NCI-H146 treated with DMSO at 0.1 percent for 48 hours (cell line): ENCODE results near the gene SLC44A4.
A peak's percentile ranks its signal among the peaks of the same experiment; 100 is the strongest.
"Not testable (repeated sequence)": the region's sequence is repeated elsewhere in the genome, so short reads cannot be mapped to it uniquely, and the experiment has no call there.

Experiments used
- DNase-seq: peaks from one replicate; lab custom pipeline; 2025; ENCODE audit not compliant: unreplicated experiment; lab: John Stamatoyannopoulos, UW

The SLC44A4 gene

DNA sequence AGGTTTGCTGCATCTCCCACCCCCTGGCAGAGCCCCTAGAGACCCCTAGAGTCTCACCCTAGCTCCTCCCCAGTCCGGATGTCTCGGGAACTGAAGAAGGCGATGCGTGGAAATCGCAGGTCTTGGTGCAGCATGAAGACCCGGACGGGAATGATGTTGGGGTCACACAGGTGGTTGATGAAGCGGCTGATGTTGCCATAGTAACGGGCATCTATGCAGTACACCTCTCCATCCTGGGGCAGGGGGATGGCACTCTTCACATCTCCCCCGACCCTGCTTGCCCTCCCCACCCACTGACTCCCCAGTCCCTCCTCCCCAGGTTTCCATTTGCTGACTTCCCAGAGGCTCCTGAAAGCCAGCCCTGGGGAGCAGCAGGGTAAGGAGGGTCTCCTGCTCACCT is 1.8 kb upstream of the SLC44A4 start:
- DNase-seq: no peak

DNA sequence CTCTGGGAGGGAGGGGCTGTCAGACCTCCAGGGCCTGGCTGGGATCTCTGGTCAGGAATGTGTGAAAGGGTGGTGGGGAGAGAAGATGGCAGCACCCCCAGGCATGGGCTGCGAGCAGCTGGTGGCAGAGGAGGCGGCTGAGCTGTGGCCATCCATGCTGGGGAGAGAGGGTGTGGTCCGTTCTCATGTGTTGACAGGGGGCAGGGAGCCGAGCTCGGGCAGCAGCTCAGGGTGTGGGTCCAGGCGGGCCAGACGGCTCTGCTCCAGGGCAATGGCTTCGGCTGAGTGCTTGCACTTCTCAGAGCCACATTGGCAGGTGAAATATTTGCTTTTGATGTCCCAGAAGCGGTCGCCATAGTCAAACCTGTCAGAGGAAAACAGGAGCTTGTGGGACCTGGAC is 1.1 kb upstream of the SLC44A4 start:
- DNase-seq: no peak

DNA sequence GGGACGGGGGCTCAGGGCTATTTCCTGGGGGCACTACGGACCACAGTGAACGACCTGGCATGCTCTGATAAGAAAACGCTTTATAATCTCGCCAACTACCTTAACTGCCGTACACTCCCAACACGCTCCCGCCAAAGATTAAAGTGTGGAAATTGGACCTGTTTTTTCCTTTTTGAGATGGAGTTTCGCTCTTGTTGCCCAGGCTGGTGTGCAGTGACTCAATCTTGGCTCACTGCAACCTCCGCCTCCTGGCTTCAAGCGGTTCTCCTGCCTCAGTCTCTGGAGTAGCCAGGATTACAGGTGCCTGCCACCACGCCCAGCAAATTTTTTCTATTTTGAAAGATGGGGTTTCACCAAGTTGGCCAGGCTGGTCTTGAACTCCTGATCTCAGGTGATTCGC is 346 bp upstream of the SLC44A4 start:
- no peak for DNase-seq

DNA sequence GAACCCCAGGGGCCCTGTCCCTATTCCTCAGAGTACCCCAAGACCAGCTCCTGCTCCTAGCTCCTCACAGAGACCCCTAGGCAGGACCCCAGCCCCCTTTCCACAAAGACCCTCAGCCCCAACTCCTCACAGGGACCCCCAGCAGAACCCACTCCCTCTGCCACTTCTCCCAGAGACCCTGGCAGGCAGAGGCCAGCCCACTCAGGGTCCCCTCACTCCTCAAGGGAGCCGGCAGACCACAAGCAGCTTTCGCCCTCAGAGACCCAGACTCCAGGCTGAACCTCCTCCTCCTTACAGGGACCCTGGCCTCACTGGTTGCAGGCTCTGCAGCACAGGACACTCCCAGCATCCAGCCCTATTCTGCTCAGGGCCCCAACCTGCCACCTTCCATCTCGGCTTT is 575 bp downstream of the SLC44A4 start:
- no peak for DNase-seq

DNA sequence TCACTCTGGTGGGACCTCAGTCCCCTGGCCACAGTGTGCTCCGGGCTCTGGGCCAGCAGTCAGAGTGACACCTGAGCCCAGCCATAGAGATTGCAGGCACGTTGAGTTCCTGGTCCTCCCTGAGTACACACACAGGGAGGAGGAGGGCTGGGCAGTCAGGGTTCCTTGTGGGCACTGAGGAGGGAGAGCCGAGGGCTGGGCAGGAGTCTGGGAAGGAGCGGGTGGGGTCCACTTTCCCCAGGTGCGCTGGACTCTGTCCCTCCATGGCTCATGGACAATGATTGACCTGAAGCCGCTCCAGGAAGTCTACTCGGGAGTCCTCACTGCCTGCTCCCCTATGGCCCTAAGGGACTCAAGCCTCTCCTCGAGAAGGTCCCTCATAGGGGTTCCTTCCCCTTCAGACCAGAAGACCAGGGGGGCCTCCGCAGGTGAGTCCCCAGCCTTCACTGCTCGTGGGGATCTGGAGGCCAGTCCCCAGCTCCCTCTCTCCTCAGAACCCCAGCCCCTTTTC is 1.1 kb downstream of the SLC44A4 start:
- no peak for DNase-seq

DNA sequence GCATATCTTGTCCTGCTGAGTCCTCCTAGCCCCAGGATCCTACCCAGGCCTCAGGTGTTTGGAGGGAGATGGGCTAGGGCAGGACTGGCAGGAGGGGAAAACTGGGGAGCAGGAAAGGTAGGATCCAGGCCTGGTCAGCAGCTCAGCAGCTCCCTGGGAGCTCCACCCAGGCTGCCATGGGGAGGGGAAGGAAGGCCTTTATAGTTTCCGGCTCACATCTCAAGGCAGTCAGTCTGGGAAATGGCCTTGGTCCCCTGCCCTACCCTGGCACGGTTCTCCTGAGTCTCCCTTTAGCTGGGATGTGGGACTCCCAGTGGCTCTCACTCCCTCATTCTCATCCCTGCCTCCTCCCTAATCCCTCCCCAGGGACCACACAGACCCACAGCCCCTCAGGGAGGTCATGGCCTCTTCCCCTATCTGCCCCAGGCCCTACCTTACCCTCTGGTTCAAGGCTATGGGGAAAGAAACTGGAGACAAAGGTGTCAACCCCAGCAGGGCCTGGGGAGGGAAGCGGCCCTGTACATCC is 1.6 kb downstream of the SLC44A4 start:
- DNase-seq: no peak

DNA sequence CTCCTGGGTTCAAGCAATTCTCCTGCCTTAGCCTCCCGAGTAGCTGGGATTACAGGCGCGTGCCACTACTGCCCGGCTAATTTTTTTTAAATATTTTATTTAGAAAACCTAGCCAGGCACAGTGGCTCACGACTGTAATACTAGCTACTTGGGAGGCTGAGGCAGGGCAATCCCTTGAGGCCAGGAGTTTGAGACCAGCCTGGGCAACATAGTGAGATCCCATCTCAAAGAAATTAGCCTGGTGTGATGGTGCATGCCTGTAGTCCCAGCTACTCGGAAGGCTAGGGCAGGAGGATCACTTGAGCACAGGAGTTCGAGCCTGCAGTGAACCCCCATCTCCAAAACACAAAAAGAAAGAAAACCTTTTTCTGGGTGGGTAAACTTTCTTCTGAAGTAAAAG is 2.4 kb downstream of the SLC44A4 start:
- no peak for DNase-seq

DNA sequence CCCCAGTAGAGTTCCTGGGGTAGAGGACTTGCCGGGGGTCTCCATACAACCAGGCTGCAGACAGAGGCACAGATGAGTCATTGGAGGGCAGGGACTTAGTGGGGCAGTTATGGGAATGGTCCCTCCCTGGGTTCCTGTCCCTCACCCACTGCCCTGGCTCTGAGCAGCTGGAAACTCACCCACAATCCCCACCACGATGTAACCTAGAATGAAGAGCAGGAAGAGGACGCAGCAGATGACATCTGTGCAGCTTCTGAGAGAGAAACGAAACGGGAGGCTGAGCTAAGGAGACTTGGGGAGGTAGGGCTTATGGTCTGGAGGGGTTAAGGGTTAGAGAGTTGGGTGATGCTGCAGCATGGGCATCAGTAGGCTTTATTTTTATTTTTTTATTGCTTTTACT is 2.9 kb downstream of the SLC44A4 start:
- DNase-seq: no peak

DNA sequence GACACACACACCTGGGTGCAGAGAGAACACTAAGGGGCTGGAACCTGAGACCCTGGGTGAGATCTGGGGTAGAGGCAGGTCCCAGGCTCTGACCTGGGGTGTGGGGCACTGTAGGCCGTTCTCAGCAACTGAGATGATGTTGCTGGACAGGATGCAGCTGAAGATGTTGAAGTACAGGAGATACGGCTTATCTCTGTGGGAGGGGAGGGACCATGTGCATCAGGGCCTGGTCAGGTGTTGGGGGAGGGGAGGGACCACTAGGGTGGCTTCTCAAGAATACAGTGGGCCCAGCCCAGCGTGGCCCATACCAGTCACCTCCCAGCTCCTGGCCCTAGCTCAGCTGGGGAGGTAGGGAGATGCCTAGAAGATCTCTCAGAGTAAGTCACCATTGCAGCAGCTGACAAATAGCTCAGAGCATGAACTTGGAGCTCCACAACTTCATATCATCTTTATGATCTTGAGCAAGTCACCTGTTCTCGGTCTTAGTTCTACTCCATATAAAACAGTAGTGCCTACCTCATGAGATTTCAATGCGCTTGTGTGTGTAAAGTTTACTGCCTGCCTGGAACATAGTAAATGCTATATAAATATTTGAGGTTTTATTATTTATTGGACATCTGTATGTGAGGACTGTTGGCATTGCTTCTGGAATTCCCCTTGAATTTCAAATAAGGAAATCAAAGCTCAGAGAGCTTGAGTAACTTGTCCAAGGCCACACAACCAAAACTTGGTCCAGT is 3.8 kb downstream of the SLC44A4 start:
- no peak for DNase-seq

DNA sequence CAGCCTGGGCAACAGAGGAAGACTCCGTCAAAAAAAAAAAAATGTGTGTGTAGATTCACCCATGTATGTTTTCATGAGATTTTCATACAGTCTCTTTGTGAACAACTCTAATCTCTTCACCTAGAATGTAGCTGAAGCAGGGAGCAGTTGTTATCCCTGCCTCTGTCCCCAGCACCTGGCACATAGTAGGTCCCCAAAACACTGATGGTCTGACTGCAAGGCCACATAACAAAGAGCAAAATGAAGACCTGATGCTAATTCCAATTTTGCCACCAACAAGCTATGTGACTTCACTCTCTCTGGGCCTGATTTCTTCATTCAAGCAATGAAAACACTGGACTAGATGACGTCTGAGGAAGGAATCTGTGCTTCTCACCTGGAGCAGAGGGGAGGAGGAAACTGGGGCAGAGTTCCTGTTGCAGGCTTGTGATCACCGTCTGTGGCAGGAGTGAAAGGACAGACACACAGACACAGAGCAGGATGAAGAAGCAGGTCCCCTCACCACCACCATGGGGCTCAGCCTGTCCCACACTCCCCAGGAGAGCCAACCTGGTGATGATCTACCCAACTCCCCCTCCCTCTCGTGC is 4.6 kb downstream of the SLC44A4 start:
- no peak for DNase-seq

DNA sequence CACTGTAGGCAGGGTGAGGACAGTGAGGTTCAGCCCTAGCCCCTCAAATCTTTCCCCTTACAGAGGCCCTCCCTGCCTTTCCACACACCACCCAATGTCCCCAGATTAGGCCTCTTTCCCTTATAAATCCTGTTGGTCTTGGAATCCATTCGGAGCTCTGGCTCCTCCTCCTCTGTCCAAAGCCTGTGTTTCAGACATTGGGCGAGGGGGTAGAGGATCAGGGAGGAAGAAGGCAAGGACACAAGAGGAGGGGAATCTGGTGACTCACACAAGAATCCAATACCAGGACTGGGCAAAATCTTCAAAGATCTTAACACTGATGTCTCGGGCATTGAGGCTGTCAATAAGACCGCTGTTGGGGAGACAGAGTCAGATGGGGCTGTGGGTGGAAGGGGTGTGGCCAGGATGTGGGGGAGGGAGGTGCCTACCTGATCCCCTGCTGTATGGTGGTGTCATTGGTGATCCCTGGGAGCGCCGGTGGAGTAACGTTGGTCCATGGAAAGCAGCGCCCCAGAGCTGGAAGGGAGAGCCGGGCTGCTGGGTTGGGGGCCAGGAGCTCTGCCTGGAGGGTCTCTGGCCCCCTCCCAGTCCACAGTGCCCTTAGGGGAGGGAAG is 7.6 kb downstream of the SLC44A4 start:
- no peak for DNase-seq

DNA sequence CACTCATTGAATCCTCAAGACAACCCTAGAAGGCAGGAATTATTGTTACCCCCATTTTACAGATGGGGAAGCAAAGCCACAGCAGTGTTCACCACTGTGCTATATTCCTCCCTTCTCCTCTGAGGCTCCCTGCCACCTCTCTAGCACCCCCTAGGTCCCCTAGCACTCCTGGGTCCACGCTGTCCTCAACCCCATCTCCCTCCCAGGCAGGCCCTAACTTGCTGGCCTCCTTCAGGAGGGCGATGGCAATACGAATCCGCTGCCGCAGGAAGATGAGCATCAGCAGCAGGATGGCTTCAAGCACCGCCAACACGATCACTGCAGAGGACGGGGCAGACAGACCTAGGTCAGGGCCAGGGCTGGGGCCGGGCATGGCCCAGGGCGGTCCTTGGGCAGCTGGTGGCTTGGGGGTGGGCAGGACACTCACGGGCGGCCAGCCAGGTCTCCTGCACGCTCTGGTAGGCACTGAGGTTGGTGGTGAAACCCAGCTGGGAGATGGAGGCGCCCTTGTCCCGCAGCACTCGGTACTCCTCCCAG is 8.3 kb downstream of the SLC44A4 start:
- DNase-seq: no peak

DNA sequence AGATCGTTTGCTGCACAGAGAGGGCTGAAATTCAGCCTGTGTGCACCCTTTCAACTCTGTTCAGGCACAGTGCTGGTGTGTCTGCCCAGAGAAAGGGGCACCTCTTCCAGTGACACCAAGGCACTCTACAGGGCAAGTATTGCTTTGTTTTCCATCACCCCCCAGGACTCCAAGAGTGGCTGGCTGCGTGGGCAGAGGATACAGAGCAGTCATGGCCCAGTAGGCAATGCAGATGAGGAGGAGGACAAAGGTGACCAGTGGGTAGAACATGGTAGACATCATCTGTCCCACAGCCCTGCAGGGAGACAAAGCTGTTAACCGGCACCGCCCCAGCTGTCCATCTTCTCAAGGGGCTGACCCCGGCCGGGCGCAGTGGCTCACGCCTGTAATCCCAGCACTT is 9.5 kb downstream of the SLC44A4 start:
- no peak for DNase-seq

DNA sequence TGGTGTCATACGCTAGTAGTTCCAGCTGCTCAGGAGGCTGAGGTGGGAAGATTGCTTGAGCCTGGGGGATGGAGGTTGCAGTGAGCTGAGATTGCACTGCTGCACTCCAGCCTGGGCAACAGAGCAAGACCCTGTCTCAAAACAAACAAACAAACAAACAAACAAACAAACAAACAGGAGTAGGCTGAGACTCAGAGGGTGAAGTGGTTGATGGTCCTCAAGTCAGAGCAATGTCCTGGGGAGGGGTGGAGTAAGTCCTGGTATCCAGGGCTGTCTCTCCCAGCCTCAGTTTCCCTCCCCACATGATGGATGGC is 10.2 kb downstream of the SLC44A4 start:
- DNase-seq: not testable (repeated sequence)

DNA sequence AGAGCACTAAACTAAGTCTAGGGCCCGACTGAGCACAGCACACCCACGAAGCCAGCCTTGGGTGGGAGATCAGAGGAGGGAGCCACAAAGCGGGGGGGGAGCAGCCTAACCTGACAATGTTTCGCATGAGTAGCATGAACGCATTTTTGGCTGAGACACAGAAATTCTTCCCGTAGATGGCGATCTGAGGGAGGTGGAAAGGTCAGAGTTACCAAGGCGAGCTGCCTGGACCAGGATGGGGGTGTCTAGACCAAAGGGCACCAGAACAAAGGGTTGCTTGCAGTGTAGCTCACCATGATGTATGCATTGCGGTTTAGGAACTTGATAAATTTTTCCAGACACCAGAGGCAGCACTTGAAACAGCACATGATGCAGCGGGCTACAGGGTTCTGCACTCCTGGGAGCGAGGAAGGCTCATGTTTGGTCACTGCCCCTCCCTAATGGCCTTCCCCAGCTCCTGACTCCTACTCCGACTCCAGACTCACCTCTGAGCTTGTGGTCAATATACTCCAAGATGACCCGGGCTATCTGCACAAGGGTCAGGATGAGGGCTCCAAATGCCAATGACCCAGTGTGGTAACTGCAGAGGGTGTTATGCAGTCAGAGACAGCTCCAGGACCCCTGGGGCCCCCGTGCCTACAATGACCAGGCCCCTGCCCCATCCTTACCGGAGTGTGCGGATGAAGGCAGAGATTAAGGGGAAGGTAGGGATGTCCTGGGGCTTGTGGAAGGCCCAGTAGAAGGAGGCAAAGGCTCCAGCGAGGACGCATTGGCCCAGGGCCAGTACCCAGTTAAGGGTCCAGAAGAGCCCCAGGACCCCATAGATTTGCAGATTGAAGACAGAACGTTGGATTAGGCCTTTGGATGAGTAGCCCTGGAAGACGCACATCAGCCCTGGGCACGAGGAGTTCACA is 13.3 kb downstream of the SLC44A4 start:
- no peak for DNase-seq

DNA sequence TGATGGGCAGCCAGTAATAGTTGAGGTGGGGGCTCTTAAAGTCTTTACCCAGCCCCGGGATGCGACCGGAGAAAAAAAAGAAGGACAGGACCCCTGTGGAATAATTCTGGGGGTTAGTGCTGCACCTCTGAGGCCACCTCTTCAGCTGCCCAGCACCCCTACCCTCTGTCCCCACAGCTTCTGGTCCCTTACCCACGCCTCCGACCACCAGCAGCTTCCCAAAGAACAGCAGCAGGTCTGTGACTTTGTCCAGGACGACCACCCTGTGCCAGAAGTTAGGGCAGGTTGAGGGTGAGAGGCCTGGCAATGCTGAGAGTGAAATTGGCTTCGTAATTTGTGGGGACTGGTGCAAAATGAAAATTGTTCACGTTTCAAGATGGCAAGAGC is 14.0 kb downstream of the SLC44A4 start:
- no peak for DNase-seq

DNA sequence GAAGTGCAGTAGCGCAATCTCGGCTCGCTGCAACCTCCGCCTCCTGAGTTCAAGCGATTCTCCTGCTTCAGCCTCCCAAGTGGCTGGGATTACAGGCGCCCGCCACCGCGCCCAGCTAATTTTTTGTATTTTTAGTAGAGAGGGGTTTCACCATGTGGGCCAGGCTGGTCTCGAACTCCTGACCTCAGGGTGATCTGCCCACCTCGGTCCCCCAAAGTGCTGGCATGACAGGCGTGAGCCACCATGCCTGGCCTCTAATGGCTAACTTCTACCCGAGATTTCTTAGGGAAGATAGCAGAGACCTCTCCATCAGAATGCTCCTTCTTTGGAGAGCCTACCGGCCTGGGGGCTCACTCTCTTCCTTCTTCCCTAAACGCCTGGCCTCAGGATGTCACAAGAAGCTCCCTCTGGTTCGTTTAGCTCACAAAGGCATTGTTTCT is 14.7 kb downstream of the SLC44A4 start:
- DNase-seq: not testable (repeated sequence)

DNA sequence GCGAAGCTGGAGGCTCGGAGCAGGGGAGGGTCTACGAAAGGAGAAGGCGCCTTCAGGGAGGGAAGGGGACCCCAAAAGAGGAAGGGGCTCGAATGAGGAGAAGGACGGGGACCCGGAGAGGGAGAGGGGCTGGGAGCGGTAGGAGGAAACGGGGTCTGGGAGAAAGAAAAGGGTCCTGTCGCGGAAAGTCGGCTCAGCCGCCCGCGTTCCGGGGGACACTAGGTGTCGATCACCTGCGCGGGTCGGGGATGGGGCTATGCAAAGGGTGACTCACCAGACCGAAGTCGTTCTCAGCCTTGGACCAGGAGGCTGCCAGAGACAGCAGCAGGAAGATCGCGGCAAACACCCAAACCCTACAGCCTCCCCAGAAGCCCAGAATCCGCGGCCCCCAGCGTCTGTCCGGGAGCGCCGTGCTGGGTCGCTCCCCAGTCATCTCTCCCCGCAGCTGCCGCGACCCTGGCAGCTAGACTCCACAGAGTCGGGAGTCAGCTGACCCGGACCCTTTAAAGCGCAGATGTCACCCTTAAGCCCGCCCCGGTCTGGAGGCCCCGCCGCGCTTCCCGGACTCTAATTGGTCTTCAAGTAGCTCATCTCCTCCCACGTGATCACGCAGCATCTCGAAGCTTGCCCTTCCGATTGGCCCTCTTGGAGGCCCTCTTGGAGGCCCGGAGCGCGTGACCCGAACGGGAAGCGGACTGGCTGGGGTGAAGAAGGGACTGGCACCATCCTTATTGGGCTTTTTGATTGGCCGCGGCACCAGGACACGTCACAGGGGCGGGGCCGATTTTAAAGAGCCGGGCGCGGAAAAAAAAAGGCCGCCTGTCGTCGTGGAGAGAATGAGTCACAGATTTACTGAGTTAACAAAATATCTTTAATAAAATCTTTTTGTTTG is 16.2 kb downstream of the SLC44A4 start, which contains the start of gene NEU1:
Gene NEU1, minus strand, starts transcription at position 478 of the 892 bp plus-strand sequence. Its CDS starts 45 bp downstream, at position 433.
- peak; percentile 98 for DNase-seq

DNA sequence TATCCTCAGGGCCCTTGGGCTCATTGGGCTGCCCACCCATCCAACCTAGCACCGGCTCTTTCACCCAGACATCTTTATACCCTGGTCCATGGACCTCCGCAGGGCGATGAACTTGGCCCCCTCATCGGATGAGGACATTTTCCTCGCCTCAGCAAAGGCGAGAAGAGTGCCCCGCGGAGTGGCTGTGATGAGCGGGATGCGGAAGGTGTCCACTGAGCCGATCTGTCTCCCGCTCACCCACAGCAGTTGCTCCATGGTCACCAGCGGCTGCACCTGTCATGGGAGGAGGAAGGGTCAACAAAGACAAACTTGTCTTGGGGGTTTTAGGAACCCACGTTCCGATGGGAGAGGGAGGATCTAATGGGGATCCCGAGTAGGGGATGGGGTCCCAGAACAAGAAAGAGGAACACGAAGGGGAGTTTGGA is 16.9 kb downstream of the SLC44A4 start:
- DNase-seq: no peak

DNA sequence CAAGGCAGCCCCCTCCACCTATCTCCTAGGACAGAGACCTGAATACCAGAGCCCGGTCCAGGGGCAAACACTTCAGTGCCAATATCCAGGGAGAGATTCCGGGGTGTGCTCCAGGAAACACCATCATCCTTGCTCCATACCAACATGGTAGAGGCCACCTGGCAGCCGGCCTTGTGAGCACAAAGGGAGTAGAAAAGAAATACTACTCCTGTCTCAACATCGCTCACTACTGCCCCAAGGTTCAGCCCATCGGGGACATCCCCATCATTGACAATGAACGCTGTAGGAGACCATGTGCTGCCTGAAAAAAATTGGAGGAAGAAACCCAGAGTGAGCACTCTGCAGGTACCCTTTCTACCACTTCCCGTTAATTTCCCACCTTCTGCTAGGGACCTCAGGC is 17.6 kb downstream of the SLC44A4 start:
- DNase-seq: no peak
